T-helper 9 cell (primary cell): ENCODE results near the gene DBF4B.
"Not testable (repeated sequence)": the region's sequence is repeated elsewhere in the genome, so short reads cannot be mapped to it uniquely, and the experiment has no call there.

Experiments used
- DNase-seq: peaks from one replicate; pipeline ENCODE4 v3.0.0-alpha.2; 2020
- total RNA-seq, 2 donors: gene quantifications; one replicate each; lab custom pipeline; 2026; lab: John Stamatoyannopoulos, UW

Gene DBF4B, protein sequence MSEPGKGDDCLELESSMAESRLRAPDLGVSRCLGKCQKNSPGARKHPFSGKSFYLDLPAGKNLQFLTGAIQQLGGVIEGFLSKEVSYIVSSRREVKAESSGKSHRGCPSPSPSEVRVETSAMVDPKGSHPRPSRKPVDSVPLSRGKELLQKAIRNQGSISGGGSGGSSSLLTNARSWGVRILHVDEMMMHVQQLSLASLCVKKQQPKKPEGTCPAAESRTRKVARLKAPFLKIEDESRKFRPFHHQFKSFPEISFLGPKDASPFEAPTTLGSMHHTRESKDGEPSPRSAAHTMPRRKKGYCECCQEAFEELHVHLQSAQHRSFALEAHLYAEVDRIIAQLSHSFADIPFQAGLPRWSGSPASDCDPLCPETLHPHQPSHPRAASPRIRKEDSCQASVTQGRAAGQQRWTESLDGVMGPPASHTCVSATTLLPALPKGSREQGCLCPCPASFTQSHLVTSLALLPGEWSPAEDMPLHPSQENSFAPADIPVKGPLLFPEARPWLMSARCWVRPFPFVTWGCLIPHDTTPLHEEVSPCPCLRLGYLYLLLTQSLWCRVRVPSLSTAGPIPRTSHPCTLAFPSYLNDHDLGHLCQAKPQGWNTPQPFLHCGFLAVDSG
- total RNA-seq, result 1.2 to 4.5 reads per million in 2 donors

DNA sequence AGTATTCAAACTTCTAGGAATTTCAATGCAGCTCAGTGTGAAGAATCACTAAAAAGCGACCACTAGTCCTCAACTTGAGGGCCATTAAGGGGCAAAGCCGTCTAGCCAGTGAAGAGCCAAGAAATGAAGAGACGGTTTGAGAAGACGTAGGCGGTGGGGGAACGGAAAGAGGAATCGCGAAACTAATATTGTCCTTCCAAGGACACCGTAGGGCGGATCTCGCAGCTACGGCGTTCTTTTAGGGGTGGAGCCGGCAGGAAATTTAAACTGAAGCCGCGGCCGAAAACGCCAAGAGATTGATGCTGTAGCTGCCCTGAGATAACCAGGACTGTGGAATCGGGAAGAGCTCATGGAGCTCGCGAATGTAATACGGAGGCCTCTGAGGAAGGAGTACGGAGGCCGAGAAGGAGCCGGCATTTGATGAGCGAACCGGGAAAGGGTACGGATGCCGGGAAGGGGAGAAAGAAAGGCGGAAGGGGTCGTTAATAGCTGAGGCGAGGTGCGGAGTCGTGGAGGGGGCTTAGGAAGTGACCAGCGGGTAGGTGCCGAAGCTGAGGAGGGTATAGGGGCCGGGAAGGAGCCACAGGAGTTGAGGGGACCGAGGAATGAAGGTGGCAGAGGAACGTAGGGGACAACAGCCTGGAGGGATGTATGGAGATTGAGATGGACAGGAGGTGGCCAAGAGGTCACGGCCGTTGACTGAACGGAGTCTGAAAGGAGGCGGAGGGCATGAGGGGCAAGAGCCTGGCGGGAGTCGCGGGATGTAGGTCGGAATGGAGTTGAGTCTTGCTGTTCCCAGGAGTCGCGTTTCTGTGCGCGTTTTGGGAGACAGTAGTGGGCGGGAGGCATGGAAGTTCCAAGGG lies at the start of gene DBF4B:
DBF4B (plus strand) TSS at position 265 of the 863 bp plus-strand sequence; CDS start at position 421, 156 bp downstream.
- DNase-seq, result peak; percentile 75

DNA sequence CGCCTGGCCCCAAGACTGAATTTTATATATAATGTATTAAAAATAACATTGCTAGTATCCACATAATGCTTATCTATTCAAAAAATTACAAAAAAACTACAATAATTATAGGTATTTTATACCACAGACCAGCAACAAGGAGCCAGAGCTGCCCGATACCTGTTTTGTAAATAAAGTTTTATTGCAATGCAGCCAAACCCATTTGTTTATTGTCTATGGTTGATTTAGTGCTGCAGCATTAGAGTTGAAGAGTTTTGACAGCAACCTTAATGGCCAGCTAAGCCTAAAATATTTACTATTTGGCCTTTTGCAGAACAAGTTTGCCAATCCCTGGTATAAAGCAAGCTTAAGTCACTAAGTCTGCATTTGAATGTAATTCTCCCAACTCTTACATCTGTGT lies 46.6 kb upstream of the DBF4B start:
- DNase-seq, result no peak

DNA sequence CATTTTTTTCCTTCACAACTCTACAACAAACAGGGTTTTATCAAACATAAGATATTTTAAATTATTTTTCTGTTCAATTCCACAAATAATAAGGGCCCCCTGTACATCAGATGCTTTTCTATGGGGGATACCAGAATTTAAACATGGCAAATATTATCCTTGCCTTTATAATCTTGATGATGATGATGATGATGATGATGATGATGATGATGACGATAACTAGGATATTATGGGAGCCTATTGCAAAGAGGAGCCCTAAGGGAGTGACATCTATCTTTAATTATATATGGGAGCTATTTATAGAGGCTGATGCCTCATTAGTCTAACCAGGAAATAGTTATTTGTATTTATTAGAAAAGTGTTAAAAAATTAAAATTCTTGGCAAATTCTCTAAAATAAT lies 45.4 kb upstream of the DBF4B start:
- DNase-seq, result no peak

DNA sequence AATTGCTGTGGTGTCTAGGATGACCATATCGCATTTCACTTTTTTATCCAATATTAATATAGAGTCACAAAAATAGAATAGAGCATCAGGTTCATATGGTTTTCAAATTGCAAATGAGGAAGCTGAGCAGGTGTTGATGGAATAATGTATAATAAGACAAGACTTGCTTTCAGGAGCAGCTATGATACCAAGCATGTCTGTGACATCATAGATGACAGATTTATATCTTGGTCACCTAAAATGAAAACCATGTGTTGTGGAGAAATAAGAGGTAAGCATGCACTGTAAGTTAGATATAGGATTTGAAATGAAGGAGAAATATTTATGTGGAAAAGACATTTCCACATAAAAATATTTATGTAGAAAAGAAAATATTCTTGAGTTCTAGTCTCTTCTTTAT lies 43.6 kb upstream of the DBF4B start:
- DNase-seq, result no peak

DNA sequence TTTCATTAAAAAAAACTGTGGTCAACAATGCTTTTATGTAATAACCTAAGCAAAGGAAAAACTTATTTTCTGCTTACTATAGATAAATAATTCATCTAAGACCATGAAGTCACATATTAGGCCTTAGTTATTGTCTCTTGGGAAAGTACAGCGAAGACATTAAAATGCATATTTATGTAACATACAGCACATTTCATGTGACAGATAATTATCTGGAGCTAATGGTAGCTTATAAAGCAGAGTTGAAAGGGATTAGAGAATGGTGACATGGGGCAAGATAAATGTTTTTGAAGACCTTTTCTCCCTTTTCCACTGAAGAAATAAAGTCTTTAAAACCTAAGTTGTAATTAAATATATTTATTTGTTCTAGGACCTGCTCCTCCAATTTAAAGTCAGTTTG lies 42.5 kb upstream of the DBF4B start:
- DNase-seq, result no peak

DNA sequence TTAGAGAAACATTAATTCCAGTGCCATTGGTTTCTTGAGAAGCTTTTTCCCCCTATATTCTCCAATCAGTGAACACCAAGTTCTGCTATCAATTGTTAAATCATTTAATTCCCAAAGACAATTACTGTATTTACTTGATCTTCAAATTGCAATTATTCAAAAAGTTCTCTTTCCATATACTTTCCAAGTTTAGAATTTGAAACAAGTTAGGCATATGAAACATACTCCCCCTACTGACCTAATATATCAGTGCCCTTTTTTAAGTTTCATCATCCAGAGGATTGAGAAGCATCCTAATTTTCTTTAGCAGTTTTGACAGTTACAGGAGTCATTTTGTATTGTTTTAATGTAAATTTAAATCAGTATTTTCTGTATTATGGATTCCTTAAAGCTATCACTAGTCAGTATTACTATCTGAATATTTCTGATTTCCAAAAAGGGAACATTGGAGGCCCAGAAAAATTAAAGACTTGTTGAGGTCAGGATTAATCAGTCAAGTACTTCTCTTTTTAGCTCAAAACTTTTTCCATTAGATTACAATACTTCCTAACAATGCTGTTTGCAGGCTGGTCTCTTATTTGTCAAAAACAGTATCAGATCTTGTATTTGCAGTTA lies 35.9 kb upstream of the DBF4B start:
- no peak for DNase-seq

DNA sequence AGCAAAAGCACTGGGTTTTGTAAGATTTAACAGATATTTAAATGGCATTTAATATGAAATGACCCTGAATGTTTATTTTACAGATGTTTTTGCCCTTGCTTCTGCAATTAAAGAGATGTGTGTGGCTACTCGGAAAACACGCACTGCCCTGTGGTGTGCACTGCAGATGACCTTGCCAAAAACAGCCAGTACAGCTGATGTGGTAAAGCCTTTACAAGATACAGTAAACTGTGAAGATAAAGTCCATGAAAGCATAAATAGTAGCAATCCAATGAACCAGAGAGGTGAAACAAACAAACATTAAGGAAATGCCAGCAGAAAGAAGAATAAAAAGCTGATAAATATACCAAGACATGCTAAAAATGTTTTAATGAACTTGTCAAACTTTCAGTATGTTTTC lies 34.6 kb upstream of the DBF4B start:
- DNase-seq, result no peak

DNA sequence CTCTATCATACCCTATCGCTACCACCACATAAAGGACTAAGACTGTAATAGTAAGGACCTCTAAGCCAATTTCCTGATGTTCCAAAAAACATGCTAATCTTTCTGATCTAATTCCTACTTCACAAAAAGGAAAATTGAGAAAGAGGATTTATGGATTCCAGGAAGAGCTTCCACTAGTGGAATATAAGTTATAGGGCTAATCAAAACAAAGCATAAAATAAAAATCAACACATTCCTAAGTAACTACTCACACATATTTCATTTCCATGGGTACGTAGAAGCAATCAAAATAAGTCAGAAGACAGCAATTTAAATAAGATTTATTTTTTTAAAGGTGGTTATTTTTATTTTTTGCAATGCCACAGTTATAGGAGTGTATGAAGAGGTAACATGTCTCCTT lies 31.3 kb upstream of the DBF4B start:
- DNase-seq, result no peak

DNA sequence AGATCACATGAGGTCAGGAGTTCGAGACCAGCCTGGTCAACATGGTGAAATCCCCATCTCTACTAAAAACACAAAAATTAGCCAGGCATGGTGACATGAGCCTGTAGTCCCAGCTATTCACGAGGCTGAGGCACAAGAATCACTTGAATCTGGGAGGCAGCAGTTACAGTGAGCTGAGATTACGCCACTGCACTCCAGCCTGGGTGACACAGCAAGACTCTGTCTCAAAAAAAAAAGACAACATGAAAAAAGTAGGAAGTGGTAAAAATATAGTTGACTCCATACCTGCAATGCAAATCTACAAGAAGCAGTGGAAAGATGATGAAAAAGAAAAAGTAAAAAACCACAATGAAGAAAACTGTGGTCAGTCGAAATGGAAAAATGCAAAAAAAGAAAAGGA lies 25.2 kb upstream of the DBF4B start:
- DNase-seq, result not testable (repeated sequence)

DNA sequence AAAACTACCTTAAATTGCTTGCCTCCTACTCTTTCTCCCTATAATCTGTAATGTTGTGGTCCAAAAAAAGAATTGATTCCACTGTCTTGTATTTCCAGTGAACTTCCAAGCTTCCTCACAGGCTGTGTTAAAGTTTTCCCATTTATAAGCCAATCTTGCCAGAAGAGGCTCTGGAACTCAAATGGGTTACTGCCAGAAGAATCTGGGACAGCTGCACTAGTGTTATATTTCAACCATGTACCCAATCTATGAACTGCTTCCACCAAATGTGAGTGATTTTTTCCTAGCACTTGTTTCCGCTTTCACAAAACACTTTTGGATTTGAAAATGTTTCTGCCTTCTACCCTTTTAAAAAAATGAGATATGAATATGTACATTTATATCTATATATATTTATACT lies 20.7 kb upstream of the DBF4B start:
- no peak for DNase-seq

DNA sequence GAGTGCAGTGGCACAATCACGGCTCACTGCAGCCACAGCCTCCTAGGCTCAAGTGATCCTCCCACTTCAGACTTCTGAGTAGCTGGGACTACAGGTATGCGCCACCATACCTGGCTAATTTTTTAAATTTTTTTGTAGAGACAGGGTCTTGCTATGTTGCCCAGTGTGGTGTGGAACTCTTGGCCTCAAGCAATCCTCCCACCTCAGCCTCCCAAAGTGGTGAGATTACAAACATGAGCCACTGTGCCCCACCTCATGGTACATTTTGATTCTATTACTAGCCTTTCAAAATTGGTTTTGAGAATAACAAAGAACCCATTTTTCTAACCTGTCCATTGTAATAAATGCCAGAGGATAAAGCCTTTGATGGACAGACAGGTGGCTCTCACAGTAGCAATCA lies 20.3 kb upstream of the DBF4B start:
- DNase-seq, result no peak

DNA sequence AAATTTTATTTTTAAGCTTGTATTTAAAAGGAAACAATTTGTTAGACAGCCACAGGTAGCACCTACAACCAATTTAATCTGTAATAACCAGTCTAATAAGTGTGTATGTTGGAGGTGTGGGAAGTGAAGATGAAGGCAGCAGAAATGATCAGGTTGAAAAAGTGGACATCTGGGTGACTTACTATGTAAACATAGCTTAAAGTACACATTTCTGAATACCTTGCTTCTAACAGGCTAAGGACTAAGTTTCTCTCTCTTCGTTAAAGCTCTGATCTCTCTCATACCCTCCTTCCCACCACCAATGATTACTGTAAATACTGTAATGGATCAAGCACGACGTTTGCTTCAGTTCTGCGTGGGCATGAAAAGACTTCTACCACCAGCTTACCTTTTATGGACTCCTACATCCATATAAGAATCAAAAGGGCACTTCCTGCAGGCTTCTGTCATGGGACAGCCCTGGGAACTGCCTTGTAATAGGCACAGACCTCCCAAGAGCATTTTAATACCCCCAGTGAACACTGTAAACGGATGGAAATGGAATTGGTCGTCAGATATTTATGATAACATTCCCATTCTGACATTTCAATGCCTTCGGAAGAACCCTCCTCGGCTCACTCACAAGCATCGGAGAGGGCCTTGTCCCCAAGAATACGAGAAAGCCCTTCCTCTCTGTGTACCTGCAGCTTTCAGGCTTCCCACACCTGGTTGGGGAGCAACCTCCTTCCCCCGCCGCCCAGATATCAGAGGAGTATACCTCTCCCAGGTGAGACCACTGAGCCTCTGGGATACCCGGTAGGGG lies 19.6 kb upstream of the DBF4B start:
- DNase-seq, result no peak

DNA sequence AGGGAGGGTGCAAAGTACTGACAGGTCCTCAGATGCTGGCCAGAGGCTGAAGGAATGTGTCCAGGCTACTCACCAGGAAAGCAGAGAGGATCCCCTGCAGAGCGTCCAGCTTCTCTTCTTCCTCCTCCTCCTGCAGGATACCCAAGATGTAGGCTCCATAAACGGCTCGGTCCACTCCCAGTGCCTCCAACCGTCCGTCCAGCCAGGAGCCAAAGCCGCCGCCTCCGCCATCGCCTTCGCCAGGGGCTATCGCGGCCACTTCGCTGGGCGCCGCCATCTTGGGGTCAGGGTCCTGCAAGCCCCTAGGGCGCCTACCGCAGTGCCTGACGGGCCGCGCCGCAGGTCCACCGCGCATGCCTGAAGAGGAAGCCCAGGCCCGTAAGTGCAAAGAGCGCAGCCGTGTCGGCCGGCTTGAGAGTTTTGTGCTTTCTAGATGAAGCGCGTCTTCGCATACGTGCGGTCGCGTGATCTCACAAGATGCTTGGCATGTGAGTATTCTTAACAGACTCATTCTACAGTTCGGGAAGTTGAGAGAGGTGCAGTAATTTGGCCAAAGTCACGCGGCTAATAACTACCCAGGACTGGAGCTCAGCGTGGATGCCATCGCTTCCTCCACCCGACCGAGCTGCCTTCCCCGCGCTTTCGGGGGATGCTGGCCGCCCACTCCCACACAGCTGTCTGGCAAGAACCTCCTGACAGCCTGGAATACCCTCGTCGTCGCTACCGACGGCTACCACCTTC lies 18.8 kb upstream of the DBF4B start, which contains the start of gene CCDC43:
CCDC43 (minus strand) TSS at position 300 of the 741 bp plus-strand sequence; CDS start at position 277, 23 bp downstream.
- peak; percentile 88 for DNase-seq

DNA sequence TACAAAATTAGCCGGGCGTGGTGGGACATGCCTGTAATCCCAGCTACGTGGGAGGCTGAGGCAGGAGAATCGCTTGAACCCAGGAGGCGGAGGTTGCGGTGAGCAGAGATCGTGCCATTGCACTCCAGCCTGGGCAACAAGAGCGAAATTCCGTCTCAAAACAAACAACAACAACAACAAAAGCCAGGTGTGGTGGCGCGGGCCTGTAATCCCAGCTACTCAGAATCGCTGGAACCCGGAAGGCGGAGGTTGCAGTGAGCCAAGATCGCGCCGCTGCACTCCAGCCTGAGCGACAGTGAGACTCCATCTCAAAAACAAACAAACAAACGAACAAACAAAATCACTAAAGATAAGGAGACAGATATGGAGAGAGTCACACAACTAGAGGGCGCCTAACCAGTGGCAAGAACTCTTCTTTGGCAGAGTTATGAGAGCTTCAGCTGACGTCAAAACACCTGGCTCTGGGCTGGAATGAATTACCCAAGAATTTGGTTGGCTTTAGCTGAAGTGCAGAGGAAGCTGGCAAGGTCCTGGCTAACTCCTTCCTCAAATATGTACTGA lies 17.6 kb upstream of the DBF4B start:
- not testable (repeated sequence) for DNase-seq

DNA sequence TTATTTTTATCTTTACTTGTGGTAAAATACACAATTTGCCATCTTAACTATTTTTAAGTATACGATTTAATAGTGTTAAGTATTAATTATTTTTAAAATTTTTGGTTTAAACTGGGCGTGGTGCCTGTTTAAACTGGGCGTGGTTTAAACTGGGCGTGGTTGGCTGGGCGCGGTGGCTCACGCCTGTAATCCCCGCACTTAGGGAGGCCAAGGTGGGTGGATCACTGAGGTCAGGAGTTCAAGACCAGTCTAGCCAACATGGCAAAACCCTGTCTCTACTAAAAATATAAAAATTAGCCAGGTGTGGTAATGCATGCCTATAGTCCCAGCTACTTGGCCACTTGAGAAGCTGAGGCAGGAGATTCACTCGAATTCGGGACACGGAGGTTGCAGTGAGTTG lies 14.9 kb upstream of the DBF4B start:
- DNase-seq, result no peak

DNA sequence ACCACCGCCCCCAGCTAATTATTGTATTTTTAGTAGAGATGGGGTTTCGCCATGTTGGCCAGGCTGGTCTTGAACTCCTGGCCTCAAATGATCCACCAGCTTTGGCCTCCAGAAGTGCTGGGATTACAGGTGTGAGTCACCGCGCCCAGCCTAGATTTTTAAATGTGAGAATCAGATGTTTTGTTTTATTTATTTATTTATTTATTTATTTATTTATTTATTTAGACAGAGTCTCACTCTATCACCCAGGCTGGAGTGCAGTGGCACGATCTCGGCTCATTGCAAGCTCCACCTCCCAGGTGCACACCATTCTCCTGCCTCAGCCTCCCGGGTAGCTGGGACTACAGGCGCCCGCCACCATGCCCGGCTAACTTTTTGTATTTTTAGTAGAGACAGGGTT lies 8.2 kb upstream of the DBF4B start:
- DNase-seq, result not testable (repeated sequence)

DNA sequence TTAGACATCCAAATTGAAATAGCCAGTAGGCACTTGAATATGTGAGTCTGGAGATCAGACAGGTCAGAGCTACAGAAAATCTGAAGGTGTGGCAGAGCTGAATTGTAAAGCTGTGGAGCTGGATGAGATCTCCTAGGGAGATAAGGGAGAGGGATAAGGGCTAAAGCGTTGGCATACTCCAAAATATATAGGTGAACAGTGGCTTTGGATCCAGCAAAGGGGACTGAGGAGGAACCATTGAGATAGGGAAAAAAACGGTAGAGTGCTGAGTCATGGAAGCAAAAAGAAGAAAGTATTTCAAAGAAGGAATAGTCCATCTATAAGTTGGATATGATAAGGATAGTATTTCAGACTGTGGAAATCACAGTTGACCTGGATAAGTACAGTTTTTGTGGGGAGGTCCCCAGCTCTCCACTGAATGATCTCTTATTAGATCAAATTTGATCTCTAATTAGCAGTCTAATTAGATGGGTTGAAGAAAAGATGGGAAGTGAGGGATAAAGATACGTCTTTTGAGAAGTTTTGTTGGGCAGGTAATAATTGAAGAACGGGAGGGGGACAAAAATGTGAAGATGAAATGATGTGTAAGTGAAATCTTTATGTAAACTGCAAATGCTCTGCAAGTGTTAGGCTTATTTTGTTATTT lies 587 bp upstream of the DBF4B start:
- no peak for DNase-seq

DNA sequence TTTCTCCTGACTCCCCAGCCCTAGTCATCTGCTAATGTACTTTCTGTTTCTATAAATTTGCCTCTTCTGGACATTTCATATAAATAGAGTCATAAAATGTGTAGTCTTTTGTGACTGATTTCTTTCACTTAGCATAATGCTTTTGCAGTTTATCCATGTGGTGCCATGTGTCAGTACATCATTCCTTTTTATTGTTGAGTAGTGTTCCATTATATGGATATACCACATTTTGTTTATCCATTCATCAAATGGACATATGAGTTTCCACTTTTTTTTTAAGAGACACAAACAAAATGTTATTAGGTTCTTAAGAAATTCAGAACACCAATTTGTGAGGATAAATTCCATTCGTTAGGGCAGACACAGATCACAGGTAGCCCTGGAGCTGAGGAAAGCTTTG lies 11.0 kb downstream of the DBF4B start:
- DNase-seq, result no peak

DNA sequence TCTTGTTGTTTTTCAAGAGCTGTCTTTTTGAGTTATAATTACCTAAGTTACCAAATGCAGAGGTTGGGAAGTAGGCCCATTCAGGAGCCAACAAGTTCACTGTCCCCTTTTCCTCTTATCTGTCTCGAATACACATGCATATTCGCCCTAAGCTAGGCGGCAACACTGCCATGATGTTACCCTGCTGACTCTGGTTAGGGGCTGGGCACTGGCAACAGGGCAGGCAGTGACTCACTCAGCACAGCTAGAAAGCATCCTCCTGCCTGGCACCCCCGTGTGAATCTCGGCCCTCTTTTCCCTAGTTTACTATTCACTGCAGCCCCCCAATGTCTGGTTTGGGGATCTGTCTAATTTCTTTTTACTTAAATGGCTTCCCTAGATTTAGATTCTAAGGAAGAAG lies 13.8 kb downstream of the DBF4B start:
- DNase-seq, result no peak

DNA sequence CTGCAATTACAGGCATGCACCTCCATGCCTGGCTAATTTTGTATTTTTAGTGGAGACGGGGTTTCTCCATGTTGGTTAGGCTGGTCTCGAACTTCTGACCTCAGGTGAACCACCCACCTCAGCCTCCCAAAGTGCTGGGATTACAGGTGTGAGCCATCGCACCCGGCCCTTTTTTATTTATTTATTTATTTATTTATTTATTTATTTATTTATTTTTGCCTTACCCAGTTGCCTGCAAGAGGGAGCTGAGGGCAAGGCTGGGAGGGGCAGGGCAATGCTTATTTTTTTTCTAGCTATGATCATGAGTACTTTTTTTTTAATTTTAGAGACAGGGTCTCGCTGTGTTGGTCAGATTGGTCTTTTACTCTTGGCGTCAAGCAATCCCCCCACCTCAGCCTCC lies 17.7 kb downstream of the DBF4B start:
- not testable (repeated sequence) for DNase-seq
